HG03565 (cell line): ENCODE measurements around the gene RHOA.
"Not testable (repeated sequence)": the region's sequence is repeated elsewhere in the genome, so short reads cannot be mapped to it uniquely, and the experiment has no call there.

Experiments used
- ATAC-seq: cut with Tn5 transposase; IDR thresholded peaks from one replicate; pipeline ENCODE4 v1.9.1; 2021; ENCODE audit warnings: mild to moderate bottlenecking, moderate library complexity; ENCODE audit not compliant: unreplicated experiment

Gene RHOA

GRCh38 chr3:49333091-49333490 is 78.7 kb downstream of the RHOA start:
- no peak for ATAC-seq

- ATAC-seq: no peak
These were observed 82.6 kb downstream of the RHOA start for GRCh38 chr3:49329186-49329585.

- ATAC-seq: not testable (repeated sequence)
These were observed 83.4 kb downstream of the RHOA start for GRCh38 chr3:49328350-49328749.

DNA sequence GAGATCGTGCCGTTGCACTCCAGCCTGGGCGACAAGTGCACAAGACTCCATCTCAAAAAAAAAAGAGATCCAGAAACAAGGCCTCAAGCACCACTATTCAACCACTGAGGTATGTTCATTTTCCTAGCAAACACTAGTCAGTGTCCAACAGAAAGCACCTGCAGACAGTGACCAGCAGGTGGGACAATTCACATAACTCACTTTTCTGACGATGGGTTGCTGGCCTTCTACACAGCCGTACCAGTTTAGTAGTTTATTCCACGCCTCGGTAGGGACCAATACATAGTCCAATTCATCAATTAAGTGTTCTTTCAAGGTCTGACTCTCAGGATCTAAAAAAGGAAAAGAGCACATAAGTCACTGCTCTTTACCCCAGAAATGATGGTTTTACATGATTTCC is 84.3 kb downstream of the RHOA start:
- no peak for ATAC-seq

GRCh38 chr3:49324768-49325167 is 87.0 kb downstream of the RHOA start:
- no peak for ATAC-seq

- no peak for ATAC-seq
These were observed 94.9 kb downstream of the RHOA start for GRCh38 chr3:49316696-49317457.

- ATAC-seq: no peak
These were observed 97.7 kb downstream of the RHOA start for GRCh38 chr3:49313896-49314688.

DNA sequence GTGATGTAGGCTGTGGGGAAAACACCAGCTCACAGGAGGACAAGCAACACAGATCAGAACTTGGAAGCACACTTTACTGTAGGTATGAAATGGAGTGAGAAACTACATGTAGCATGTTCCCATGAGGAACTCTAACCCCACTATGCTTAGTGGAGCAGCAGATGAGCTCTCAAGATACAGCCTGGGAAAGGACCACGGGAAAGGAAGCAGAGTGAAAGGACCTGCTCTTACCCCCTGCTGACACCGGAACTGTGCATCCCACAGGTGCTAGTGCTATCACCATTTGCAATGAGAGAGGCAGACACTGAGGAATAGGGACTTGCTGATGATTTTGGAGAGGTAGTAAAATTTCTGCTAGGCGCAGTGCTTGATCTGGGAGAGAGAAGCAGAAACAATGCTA is 100.5 kb downstream of the RHOA start:
- no peak for ATAC-seq

DNA sequence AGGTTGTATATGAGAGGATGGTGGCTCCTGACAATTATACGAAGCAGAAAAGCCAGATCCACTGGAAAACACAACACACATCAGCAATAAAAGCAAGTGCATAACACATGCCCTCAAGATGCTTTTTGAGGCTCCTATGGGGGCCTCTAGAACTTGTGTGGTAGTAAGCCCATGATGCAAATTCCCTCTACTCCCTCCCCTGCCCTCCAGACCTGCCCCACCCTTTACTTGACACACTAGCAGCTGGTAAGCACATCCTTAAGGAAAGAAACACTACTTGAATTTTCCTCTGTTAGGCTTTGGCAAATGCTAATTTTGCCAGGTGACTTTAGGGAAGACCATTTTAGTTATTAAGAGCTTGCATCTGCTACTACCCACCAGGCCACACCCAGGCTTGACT is 101.1 kb downstream of the RHOA start:
- no peak for ATAC-seq
